Measurements from ENCODE around the gene MGAT3. TPM values are rescaled to one million over a fixed set of nuclear protein-coding genes. Genes with fewer than 3 reads are reported as not detected.

Gene MGAT3
- total RNA-seq, 5 donors from 2014 or later (not counting 1 experiment from before 2014, with no cell fraction given): 0.23 to 2.7 (median 1.1) TPM

DNA sequence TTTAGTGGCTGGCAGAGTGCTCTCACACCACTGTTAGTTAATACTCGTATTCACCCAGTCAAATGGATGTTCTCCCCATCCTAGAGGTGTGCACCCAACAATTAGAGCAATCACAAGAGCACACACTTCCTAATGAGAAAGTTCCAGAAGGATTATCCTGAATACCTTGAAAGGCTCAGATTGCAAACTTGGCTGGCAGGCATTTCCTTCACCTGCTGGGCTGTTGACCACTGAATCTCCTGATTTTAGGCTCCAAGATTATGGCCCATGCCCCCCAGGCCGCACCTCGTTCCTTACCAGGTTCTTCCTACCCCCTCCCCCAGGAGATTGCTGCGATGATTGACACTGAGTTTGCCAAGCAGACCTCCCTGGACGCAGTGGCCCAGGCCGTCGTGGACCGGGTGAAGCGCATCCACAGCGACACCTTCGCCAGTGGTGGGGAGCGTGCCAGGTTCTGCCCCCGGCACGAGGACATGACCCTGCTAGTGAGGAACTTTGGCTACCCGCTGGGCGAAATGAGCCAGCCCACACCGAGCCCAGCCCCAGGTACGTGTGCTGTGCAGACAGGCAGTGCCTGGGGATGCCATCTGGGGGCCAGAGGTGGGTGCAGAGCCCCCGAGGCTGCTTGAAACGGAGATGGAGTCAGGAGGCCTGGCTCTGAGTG, 30.3 kb upstream of the MGAT3 start:
- DNase-seq (no peak), ATAC-seq (replicated peaks in 1 of 4) (no peak)
- 96% methylated on average over 19 of the region's 20 CpGs for WGBS (ENCODE audit: insufficient coverage)
- Histone ChIP-seq H3K4me1 (ENCODE audit: control insufficient read depth in 1 of 2, extremely low read depth in 1 of 2, insufficient read depth in 2 of 2, low read length in 2 of 2) (no peaks in the 10 kb centered on the region), H3K9me3 (no peaks in the 10 kb centered on the region), H3K27ac (ENCODE audit: low read length) (no peak overlapping the region), H3K4me3 (ENCODE audit: control insufficient read depth in 1 of 2, extremely low read depth in 1 of 2, low read length in 1 of 2) (no peak overlapping the region), H3K36me3 (ENCODE audit: control insufficient read depth in 2 of 2, extremely low read depth in 1 of 2, insufficient read depth in 1 of 2, low read length in 1 of 2) (peaks cover 23 to 73% of the 10 kb centered on the region in 2 donors), H3K27me3 (replicated peaks in 1 of 2; ENCODE audit: control insufficient read depth in 2 of 2, extremely low read depth in 1 of 2, insufficient read depth in 2 of 2, low read length in 1 of 2) (no peaks in the 10 kb centered on the region)
- H3K4me3 Mint-ChIP-seq: no peak overlapping the region
- no peak overlapping the region for H3K27ac Mint-ChIP-seq
- peaks cover 33% of the 10 kb centered on the region for H3K36me3 Mint-ChIP-seq
- ChIA-PET CTCF (no interaction called here), POLR2A (no interaction called here)
- H3K27me3 Mint-ChIP-seq: no peaks in the 10 kb centered on the region
- H3K4me1 Mint-ChIP-seq: peaks cover 0 to 4% (median 0%) of the 10 kb centered on the region in 3 donors
- no peaks in the 10 kb centered on the region for H3K9me3 Mint-ChIP-seq

GRCh38 chr22:39427751-39428596, 28.8 kb upstream of the MGAT3 start:
- H3K9me3 ChIP-seq: no peaks in the 10 kb centered on the region
- no peaks in the 10 kb centered on the region for H3K27me3 Mint-ChIP-seq
- DNase-seq (no peak), ATAC-seq (replicated peaks in 1 of 4) (no peak)
- H3K27ac ChIP-seq (ENCODE audit: low read length): no peak overlapping the region
- CTCF ChIA-PET: no interaction called here
- no peaks in the 10 kb centered on the region for H3K9me3 Mint-ChIP-seq
- H3K36me3 Mint-ChIP-seq: peaks cover 32% of the 10 kb centered on the region
- no peaks in the 10 kb centered on the region for H3K4me1 Mint-ChIP-seq
- no peak overlapping the region for H3K27ac Mint-ChIP-seq
- no peaks in the 10 kb centered on the region for H3K4me1 ChIP-seq (ENCODE audit: control insufficient read depth in 1 of 2, extremely low read depth in 1 of 2, insufficient read depth in 2 of 2, low read length in 2 of 2)
- H3K36me3 ChIP-seq (ENCODE audit: control insufficient read depth in 2 of 2, extremely low read depth in 1 of 2, insufficient read depth in 1 of 2, low read length in 1 of 2): peaks cover 18 to 72% of the 10 kb centered on the region in 2 donors
- WGBS (ENCODE audit: insufficient coverage): 94% methylated on average over 6 of the region's 13 CpGs
- H3K4me3 Mint-ChIP-seq: no peak overlapping the region
- no peaks in the 10 kb centered on the region for H3K27me3 ChIP-seq (replicated peaks in 1 of 2; ENCODE audit: control insufficient read depth in 2 of 2, extremely low read depth in 1 of 2, insufficient read depth in 2 of 2, low read length in 1 of 2)
- H3K4me3 ChIP-seq (ENCODE audit: control insufficient read depth in 1 of 2, extremely low read depth in 1 of 2, low read length in 1 of 2): no peak overlapping the region
- POLR2A ChIA-PET: interaction anchor here in 1 of 2 donors (0.6 kb wide), 1 partner anchor 23 kb away, joined by 3 read pairs; no protein-coding TSS in a partner anchor

DNA sequence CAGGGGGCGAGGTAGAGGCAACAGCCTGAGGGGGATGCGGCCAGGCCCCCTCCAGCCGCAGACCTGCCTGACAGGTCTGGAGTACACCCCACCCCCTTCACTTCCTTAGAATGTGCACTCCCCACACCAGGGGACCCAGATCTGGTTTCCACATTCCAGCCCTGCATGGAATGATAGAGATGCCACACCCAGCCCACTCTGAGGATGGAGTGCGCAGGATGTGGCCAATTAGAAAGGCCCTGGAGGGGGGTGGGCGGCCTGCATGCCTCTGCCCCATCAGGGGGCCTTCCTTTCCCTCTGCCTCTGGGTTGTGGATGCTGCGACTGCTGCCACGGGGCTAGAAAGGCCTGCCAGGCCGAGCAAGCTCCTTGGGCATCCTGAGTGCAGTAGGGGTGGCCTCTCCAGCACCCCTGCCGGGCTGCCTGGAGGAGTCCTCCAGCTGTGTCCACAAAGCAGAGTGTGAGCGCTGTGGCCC, 28.2 kb upstream of the MGAT3 start:
- Histone ChIP-seq H3K9me3 (no peaks in the 10 kb centered on the region), H3K4me3 (ENCODE audit: control insufficient read depth in 1 of 2, extremely low read depth in 1 of 2, low read length in 1 of 2) (no peak overlapping the region), H3K27ac (ENCODE audit: low read length) (no peak overlapping the region), H3K36me3 (ENCODE audit: control insufficient read depth in 2 of 2, extremely low read depth in 1 of 2, insufficient read depth in 1 of 2, low read length in 1 of 2) (peaks cover 18 to 72% of the 10 kb centered on the region in 2 donors), H3K4me1 (ENCODE audit: control insufficient read depth in 1 of 2, extremely low read depth in 1 of 2, insufficient read depth in 2 of 2, low read length in 2 of 2) (no peaks in the 10 kb centered on the region), H3K27me3 (replicated peaks in 1 of 2; ENCODE audit: control insufficient read depth in 2 of 2, extremely low read depth in 1 of 2, insufficient read depth in 2 of 2, low read length in 1 of 2) (no peaks in the 10 kb centered on the region)
- peaks cover 32% of the 10 kb centered on the region for H3K36me3 Mint-ChIP-seq
- no peak overlapping the region for H3K4me3 Mint-ChIP-seq
- H3K27ac Mint-ChIP-seq: no peak overlapping the region
- no peaks in the 10 kb centered on the region for H3K9me3 Mint-ChIP-seq
- CTCF ChIA-PET: no interaction called here
- POLR2A ChIA-PET: no interaction called here
- DNase-seq: no peak
- no peak for ATAC-seq (replicated peaks in 1 of 4)
- H3K27me3 Mint-ChIP-seq: no peaks in the 10 kb centered on the region
- H3K4me1 Mint-ChIP-seq: no peaks in the 10 kb centered on the region
- WGBS (ENCODE audit: insufficient coverage): 100% methylated on average over 4 of the region's 10 CpGs

DNA sequence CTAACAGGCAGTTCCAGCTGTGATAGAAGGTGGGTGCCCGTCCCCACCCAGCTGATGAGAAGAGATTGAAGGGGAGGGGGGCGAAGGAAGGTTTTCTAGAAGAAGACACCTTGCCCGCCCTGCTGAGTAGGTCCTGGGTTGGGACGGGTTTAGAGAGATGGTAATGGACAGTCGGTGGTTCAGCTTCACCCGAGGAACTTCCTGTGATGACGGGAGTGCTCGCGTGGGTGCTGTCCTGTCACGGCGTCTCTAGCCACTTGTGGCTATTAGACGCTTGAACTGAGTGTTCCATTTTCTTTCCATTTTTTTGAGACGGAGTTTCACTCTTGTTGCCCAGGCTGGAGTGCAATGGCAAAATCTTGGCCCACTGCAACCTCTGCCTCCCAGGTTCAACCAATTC, 27.6 kb upstream of the MGAT3 start:
- H3K27me3 ChIP-seq (replicated peaks in 1 of 2; ENCODE audit: control insufficient read depth in 2 of 2, extremely low read depth in 1 of 2, insufficient read depth in 2 of 2, low read length in 1 of 2): no peaks in the 10 kb centered on the region
- ChIA-PET CTCF (no interaction called here), POLR2A (no interaction called here)
- no peak overlapping the region for H3K4me3 ChIP-seq (ENCODE audit: control insufficient read depth in 1 of 2, extremely low read depth in 1 of 2, low read length in 1 of 2)
- Mint-ChIP-seq H3K27me3 (no peaks in the 10 kb centered on the region), H3K36me3 (peaks cover 32% of the 10 kb centered on the region), H3K4me3 (no peak overlapping the region), H3K27ac (no peak overlapping the region), H3K4me1 (no peaks in the 10 kb centered on the region), H3K9me3 (no peaks in the 10 kb centered on the region)
- peaks cover 18 to 68% of the 10 kb centered on the region in 2 donors for H3K36me3 ChIP-seq (ENCODE audit: control insufficient read depth in 2 of 2, extremely low read depth in 1 of 2, insufficient read depth in 1 of 2, low read length in 1 of 2)
- H3K4me1 ChIP-seq (ENCODE audit: control insufficient read depth in 1 of 2, extremely low read depth in 1 of 2, insufficient read depth in 2 of 2, low read length in 2 of 2): no peaks in the 10 kb centered on the region
- no peak overlapping the region for H3K27ac ChIP-seq (ENCODE audit: low read length)
- DNase-seq (no peak), ATAC-seq (replicated peaks in 1 of 4) (no peak)
- WGBS (ENCODE audit: insufficient coverage): 91% methylated on average over 12 of the region's 13 CpGs
- no peaks in the 10 kb centered on the region for H3K9me3 ChIP-seq

GRCh38 chr22:39429916-39430575, 26.8 kb upstream of the MGAT3 start:
- Mint-ChIP-seq H3K4me1 (no peaks in the 10 kb centered on the region), H3K4me3 (no peak overlapping the region), H3K27me3 (no peaks in the 10 kb centered on the region), H3K27ac (no peak overlapping the region), H3K9me3 (no peaks in the 10 kb centered on the region), H3K36me3 (peaks cover 31% of the 10 kb centered on the region)
- H3K4me3 ChIP-seq (ENCODE audit: control insufficient read depth in 1 of 2, extremely low read depth in 1 of 2, low read length in 1 of 2): no peak overlapping the region
- H3K9me3 ChIP-seq: no peaks in the 10 kb centered on the region
- ChIA-PET CTCF (no interaction called here), POLR2A (no interaction called here)
- WGBS (ENCODE audit: insufficient coverage): 94% methylated on average over 24 of the region's 27 CpGs
- H3K27ac ChIP-seq (ENCODE audit: low read length): no peak overlapping the region
- H3K4me1 ChIP-seq (ENCODE audit: control insufficient read depth in 1 of 2, extremely low read depth in 1 of 2, insufficient read depth in 2 of 2, low read length in 2 of 2): no peaks in the 10 kb centered on the region
- no peaks in the 10 kb centered on the region for H3K27me3 ChIP-seq (replicated peaks in 1 of 2; ENCODE audit: control insufficient read depth in 2 of 2, extremely low read depth in 1 of 2, insufficient read depth in 2 of 2, low read length in 1 of 2)
- peaks cover 18 to 60% of the 10 kb centered on the region in 2 donors for H3K36me3 ChIP-seq (ENCODE audit: control insufficient read depth in 2 of 2, extremely low read depth in 1 of 2, insufficient read depth in 1 of 2, low read length in 1 of 2)
- ATAC-seq (replicated peaks in 1 of 4) (no peak), DNase-seq (no peak)

- no peaks in the 10 kb centered on the region for H3K9me3 Mint-ChIP-seq
- H3K4me1 Mint-ChIP-seq: no peaks in the 10 kb centered on the region
- no peak overlapping the region for H3K27ac Mint-ChIP-seq
- ChIA-PET CTCF (no interaction called here), POLR2A (no interaction called here)
- ATAC-seq (replicated peaks in 1 of 4) (no peak), DNase-seq (no peak)
- H3K27me3 ChIP-seq (replicated peaks in 1 of 2; ENCODE audit: control insufficient read depth in 2 of 2, extremely low read depth in 1 of 2, insufficient read depth in 2 of 2, low read length in 1 of 2): no peaks in the 10 kb centered on the region
- H3K27me3 Mint-ChIP-seq: no peaks in the 10 kb centered on the region
- no peak overlapping the region for H3K27ac ChIP-seq (ENCODE audit: low read length)
- WGBS (ENCODE audit: insufficient coverage): 85% methylated on average over 9 of the region's 10 CpGs
- no peaks in the 10 kb centered on the region for H3K9me3 ChIP-seq
- H3K36me3 ChIP-seq (ENCODE audit: control insufficient read depth in 2 of 2, extremely low read depth in 1 of 2, insufficient read depth in 1 of 2, low read length in 1 of 2): peaks cover 20 to 60% of the 10 kb centered on the region in 2 donors
- no peak overlapping the region for H3K4me3 Mint-ChIP-seq
- no peaks in the 10 kb centered on the region for H3K4me1 ChIP-seq (ENCODE audit: control insufficient read depth in 1 of 2, extremely low read depth in 1 of 2, insufficient read depth in 2 of 2, low read length in 2 of 2)
- peaks cover 31% of the 10 kb centered on the region for H3K36me3 Mint-ChIP-seq
- H3K4me3 ChIP-seq (ENCODE audit: control insufficient read depth in 1 of 2, extremely low read depth in 1 of 2, low read length in 1 of 2): no peak overlapping the region
These were observed 26.1 kb upstream of the MGAT3 start for GRCh38 chr22:39430576-39431150.
